Heart left ventricle (tissue), 13 donors: Measurements from ENCODE around the gene BMPER.

Experiments used
- CTCF ChIP-seq, 12 donors: fragments of 200-600 bp; sonication (generic) in 4 of 12; IDR thresholded peaks; one replicate each; pipeline versions ENCODE4 v1.5.0 to v1.8.0; 2018 to 2022; ENCODE audit warnings: antibody characterized with exemption in 12 of 12, mild to moderate bottlenecking in 5 of 12
- POLR2A ChIP-seq, 2 donors: fragments of 450-650 bp; IDR thresholded peaks; one replicate each; pipeline ENCODE4 v1.6.1; 2017; ENCODE audit warnings: antibody characterized with exemption in 2 of 2, mild to moderate bottlenecking in 2 of 2, moderate library complexity in 2 of 2
- donor health status: ischemic (EF 13 %, LVEDD 7.1; RV severe dilation, severe dysfunction).
- donor health status: DM: no; HTN: yes; CAD: no.
- donor health status: DM: no; HTN: no; CAD: no.
- donor health status: ischemic (EF 25% LVEDD 6.9; RV normal size, moderate dysfunction).
- donor health status: ischemic (EF 25% LVEDD 5.7; RV mildly dilated, moderate dysfunction).
- donor health status: ischemic (EF 35%, LVEDD 5.7; RV mildly dilated, moderate dysfunction).
- donor health status: nonischemic (EF 11% LVEDD 7.7; RV severe dilation, severe dysfunction).
- donor health status: DM: yes; HTN: yes; CAD: no.
- donor health status: PGD.
- donor health status: ischemic (EF 29% LVEDD 5.4; RV normal size, mild dysfunction).
- donor health status: nonischemic (EF 23%, LVEDD 6.1; RV moderate dilation, normal function).

GRCh38 chr7:33933611-33934281 is 28.4 kb downstream of the BMPER start:
- TF ChIP-seq CTCF (IDR thresholded peaks at IDR 0.05) (no peak), POLR2A (IDR thresholded peaks at IDR 0.05) (no peak)
